ENCODE measurements around the gene LNX1. TPM values are rescaled to one million over a fixed set of nuclear protein-coding genes. Genes with fewer than 3 reads are reported as not detected.

Gene LNX1
- total RNA-seq, 4 donors from 2014 or later, result 14.5 to 41.0 (median 22.9) TPM

DNA sequence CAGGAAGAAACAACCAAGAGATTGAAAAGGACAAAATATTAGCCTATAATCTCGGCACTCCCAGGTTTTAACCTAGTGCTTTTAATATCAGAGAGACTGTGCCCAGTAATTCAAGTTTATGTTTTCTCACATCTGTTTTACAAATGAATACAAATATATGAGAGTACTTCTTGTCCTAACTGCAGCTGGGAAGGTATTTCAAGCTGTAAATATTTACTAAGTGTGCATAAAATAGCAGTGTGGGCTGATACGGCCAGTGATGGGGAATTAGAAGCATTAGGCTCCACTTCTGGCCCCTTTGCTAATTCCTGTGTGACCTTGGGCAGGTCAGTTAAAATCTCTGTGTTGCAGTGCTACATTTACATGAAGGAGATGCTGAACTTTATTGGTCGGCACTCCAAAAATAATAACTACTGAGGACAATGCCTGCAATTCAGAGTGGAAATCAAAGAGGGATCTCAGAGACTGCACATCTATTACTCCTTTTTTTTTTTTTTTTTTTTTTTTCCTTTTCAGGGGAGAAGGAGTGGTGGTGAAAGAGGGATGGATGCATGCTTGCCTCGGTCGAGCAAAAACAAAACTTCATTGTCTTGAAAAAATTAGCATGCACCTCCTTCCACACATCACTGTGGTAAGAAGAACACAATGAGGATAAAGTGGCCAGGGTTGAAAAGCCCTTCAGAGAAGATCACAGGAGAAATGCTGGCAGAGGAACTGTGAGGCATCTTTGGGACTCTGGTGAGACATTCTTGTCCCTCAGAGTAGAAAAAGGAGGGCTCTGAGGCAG lies 44.6 kb upstream of the LNX1 start:
- Histone ChIP-seq H3K9me3 (no peaks in the 10 kb centered on the region), H3K27ac (no peak overlapping the region), H3K4me3 (no peak overlapping the region), H3K36me3 (no peaks in the 10 kb centered on the region), H3K27me3 (no peaks in the 10 kb centered on the region), H3K4me1 (peaks cover 0 to 10% (median 0%) of the 10 kb centered on the region in 3 donors)
- no peak for DNase-seq
- TF ChIP-seq POLR2A (IDR thresholded peaks at IDR 0.05), result no peak
- TF ChIP-seq, protein P1, sequence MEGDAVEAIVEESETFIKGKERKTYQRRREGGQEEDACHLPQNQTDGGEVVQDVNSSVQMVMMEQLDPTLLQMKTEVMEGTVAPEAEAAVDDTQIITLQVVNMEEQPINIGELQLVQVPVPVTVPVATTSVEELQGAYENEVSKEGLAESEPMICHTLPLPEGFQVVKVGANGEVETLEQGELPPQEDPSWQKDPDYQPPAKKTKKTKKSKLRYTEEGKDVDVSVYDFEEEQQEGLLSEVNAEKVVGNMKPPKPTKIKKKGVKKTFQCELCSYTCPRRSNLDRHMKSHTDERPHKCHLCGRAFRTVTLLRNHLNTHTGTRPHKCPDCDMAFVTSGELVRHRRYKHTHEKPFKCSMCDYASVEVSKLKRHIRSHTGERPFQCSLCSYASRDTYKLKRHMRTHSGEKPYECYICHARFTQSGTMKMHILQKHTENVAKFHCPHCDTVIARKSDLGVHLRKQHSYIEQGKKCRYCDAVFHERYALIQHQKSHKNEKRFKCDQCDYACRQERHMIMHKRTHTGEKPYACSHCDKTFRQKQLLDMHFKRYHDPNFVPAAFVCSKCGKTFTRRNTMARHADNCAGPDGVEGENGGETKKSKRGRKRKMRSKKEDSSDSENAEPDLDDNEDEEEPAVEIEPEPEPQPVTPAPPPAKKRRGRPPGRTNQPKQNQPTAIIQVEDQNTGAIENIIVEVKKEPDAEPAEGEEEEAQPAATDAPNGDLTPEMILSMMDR (IDR thresholded peaks at IDR 0.05), result no peak
- intact Hi-C loops (cut with DNase I), result no loop called here
- WGBS, 2 donors, result 64 to 66% methylated on average over 5 of the region's 5 CpGs

- Histone ChIP-seq H3K4me1 (no peaks in the 10 kb centered on the region), H3K4me3 (no peak overlapping the region), H3K27ac (peak overlapping the region in 1 of 4 donors; percentile 27), H3K27me3 (no peaks in the 10 kb centered on the region), H3K36me3 (no peaks in the 10 kb centered on the region), H3K9me3 (no peaks in the 10 kb centered on the region)
- intact Hi-C loops (cut with DNase I), result no loop called here
- WGBS, 2 donors, result 36 to 58% methylated on average over 2 to 4 of the region's 4 CpGs
- TF ChIP-seq, protein P1 (IDR thresholded peaks at IDR 0.05), result no peak
- TF ChIP-seq POLR2A (IDR thresholded peaks at IDR 0.05), result no peak
- DNase-seq, result no peak
Measured at GRCh38 chr4:53633608-53634007, 42.3 kb upstream of the LNX1 start.

DNA sequence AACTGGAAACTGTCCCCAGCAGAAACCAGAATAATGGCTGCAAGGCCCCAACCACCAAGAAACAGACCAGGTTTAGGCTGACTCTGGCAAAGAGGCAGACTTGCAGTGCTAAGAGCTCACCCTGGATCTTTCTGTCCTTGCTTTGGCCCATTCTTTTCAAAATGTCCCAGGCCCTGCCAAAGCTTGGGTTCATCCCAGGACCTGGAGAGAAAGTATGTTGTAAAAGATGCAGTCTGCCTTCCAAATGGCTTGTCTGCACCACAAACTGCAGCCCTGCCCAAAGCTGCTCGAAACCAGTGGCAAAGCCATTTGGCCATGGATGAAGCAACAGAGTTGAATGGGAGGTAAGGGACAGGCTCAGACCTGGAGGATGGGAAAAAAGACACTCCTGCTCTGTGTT lies 38.0 kb upstream of the LNX1 start:
- Histone ChIP-seq H3K4me3 (no peak overlapping the region), H3K27me3 (no peaks in the 10 kb centered on the region), H3K9me3 (no peaks in the 10 kb centered on the region), H3K4me1 (no peaks in the 10 kb centered on the region), H3K36me3 (no peaks in the 10 kb centered on the region), H3K27ac (no peak overlapping the region)
- DNase-seq, result no peak
- intact Hi-C loops (cut with DNase I), result no loop called here
- 0 to 83% methylated on average over 1 of the region's 1 CpG for WGBS, 2 donors
- TF ChIP-seq, protein P1 (IDR thresholded peaks at IDR 0.05), result no peak
- TF ChIP-seq POLR2A (IDR thresholded peaks at IDR 0.05), result no peak

DNA sequence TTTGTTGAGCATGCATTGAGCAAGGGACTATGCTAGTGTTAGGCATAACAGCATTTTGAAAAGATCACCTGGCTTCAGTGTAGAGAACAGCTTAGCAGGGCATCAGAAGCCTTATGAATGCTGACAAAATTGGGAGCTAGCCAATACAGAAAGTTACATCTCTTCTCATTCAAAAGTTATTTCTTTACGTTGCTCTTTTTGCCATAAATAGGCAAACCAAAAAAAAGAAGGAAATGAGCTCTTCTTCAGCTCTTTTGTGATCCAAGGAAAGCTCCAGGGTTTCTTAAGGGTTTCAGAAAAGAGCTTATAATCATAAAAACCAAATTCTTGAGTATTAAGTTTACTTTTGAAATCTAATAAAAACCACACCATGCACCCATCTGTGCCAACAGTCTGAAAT lies 35.2 kb upstream of the LNX1 start:
- no peak overlapping the region for H3K27ac ChIP-seq
- intact Hi-C loops (cut with DNase I), result no loop called here
- H3K4me1 ChIP-seq, result peaks cover 4 to 14% (median 6%) of the 10 kb centered on the region in 3 donors
- 50 to 54% methylated on average over 1 of the region's 1 CpG for WGBS, 2 donors
- TF ChIP-seq, protein P1 (IDR thresholded peaks at IDR 0.05), result no peak
- TF ChIP-seq POLR2A (IDR thresholded peaks at IDR 0.05), result no peak
- no peaks in the 10 kb centered on the region for H3K36me3 ChIP-seq
- DNase-seq, result no peak
- H3K4me3 ChIP-seq, result no peak overlapping the region
- no peaks in the 10 kb centered on the region for H3K27me3 ChIP-seq
- H3K9me3 ChIP-seq, result no peaks in the 10 kb centered on the region

- Histone ChIP-seq H3K9me3 (no peaks in the 10 kb centered on the region), H3K36me3 (no peaks in the 10 kb centered on the region), H3K4me3 (no peak overlapping the region), H3K27ac (no peak overlapping the region), H3K27me3 (no peaks in the 10 kb centered on the region), H3K4me1 (peaks cover 4 to 14% (median 6%) of the 10 kb centered on the region in 3 donors)
- TF ChIP-seq, protein P1 (IDR thresholded peaks at IDR 0.05), result no peak
- TF ChIP-seq POLR2A (IDR thresholded peaks at IDR 0.05), result no peak
- 85 to 89% methylated on average over 2 of the region's 2 CpGs for WGBS, 2 donors
- intact Hi-C loops (cut with DNase I), result no loop called here
- no peak for DNase-seq
Measured at GRCh38 chr4:53625888-53626287, 34.6 kb upstream of the LNX1 start.
